Liver (tissue), 9 donors: ENCODE measurements around the gene FSTL1. TPM values are rescaled to one million over a fixed set of nuclear protein-coding genes. Genes with fewer than 3 reads are reported as not detected.

Source experiments
- DNase-seq: peaks from one replicate; pipeline ENCODE4 v3.0.0-alpha.2; 2017; ENCODE audit warnings: low spot score
- H3K27ac ChIP-seq, 2 donors: one replicate each; pipeline ENCODE4 v1.7.0; 2013; ENCODE audit warnings: inconsistent platforms in 2 of 2, low read length in 2 of 2, control low read depth in 1 of 2, low read depth in 1 of 2, mild to moderate bottlenecking in 1 of 2
- H3K27me3 ChIP-seq, 4 donors: one replicate each; pipeline versions ENCODE4 v1.6.1 to v1.7.0; 2013; ENCODE audit warnings: low read length in 3 of 4, inconsistent platforms in 1 of 4, mild to moderate bottlenecking in 1 of 4, moderate library complexity in 1 of 4; ENCODE audit not compliant: control insufficient read depth in 4 of 4, insufficient read depth in 4 of 4
- H3K36me3 ChIP-seq, 4 donors: one replicate each; pipeline versions ENCODE4 v1.6.1 to v1.7.0; 2013; ENCODE audit warnings: low read length in 3 of 4, mild to moderate bottlenecking in 3 of 4, low read depth in 1 of 4, moderate library complexity in 1 of 4; ENCODE audit not compliant: control insufficient read depth in 4 of 4, insufficient read depth in 3 of 4
- H3K4me1 ChIP-seq, 4 donors: one replicate each; pipeline versions ENCODE4 v1.6.1 to v1.7.0; 2013; ENCODE audit warnings: low read length in 3 of 4, mild to moderate bottlenecking in 3 of 4, moderate library complexity in 1 of 4; ENCODE audit not compliant: control insufficient read depth in 4 of 4, insufficient read depth in 4 of 4
- H3K4me3 ChIP-seq, 3 donors: one replicate each; pipeline versions ENCODE4 v1.6.1 to v1.7.0; 2013; ENCODE audit warnings: low read length in 3 of 3, control low read depth in 1 of 3, low read depth in 1 of 3, mild to moderate bottlenecking in 1 of 3
- H3K9ac ChIP-seq, 2 donors: one replicate each; pipeline ENCODE4 v1.7.0; 2013; ENCODE audit warnings: low read length in 2 of 2, mild to moderate bottlenecking in 2 of 2, moderate library complexity in 2 of 2, control low read depth in 1 of 2, low read depth in 1 of 2
- H3K9me3 ChIP-seq, 4 donors: one replicate each; pipeline versions ENCODE4 v1.6.1 to v1.7.0; 2013; ENCODE audit warnings: low read length in 3 of 4; ENCODE audit not compliant: control insufficient read depth in 4 of 4
- EGR1 ChIP-seq, 2 donors: IDR thresholded peaks; 2 replicates each; pipeline ENCODE4 v1.6.1; 2016 to 2018; ENCODE audit warnings: antibody characterized with exemption in 2 of 2, low read depth in 2 of 2
- FOXA2 ChIP-seq: IDR thresholded peaks from 2 replicates; pipeline ENCODE4 v1.6.1; 2016; ENCODE audit warnings: antibody characterized with exemption
- GABPA ChIP-seq, 2 donors: IDR thresholded peaks in 1 of 2; conservative IDR thresholded peaks in 1 of 2; 2 replicates each; pipeline ENCODE4 v1.6.1; 2016; ENCODE audit warnings: antibody characterized with exemption in 2 of 2, mild to moderate bottlenecking in 1 of 2, moderate library complexity in 1 of 2
- HNF4A ChIP-seq, 2 donors: conservative IDR thresholded peaks; 2 replicates each; pipeline ENCODE4 v1.6.1; 2016; ENCODE audit warnings: antibody characterized with exemption in 2 of 2, mild to moderate bottlenecking in 2 of 2
- HNF4G ChIP-seq: IDR thresholded peaks from 2 replicates; pipeline ENCODE4 v1.6.1; 2016; ENCODE audit warnings: antibody characterized with exemption
- JUND ChIP-seq, 2 donors: IDR thresholded peaks; 2 replicates each; pipeline ENCODE4 v1.6.1; 2016; ENCODE audit warnings: antibody characterized with exemption in 2 of 2
- NR2F2 ChIP-seq: IDR thresholded peaks from 2 replicates; pipeline ENCODE4 v1.6.1; 2016; ENCODE audit warnings: antibody characterized with exemption
- RAD21 ChIP-seq, 2 donors: IDR thresholded peaks; 2 replicates each; pipeline ENCODE4 v1.6.1; 2016; ENCODE audit warnings: antibody characterized with exemption in 2 of 2, mild to moderate bottlenecking in 2 of 2
- REST ChIP-seq: IDR thresholded peaks from 2 replicates; pipeline ENCODE4 v1.6.1; 2016; ENCODE audit warnings: antibody characterized with exemption, mild to moderate bottlenecking
- RXRA ChIP-seq, 2 donors: IDR thresholded peaks; 2 replicates each; pipeline ENCODE4 v1.6.1; 2017 to 2018; ENCODE audit warnings: antibody characterized with exemption in 2 of 2, mild to moderate bottlenecking in 1 of 2
- SP1 ChIP-seq: IDR thresholded peaks from 2 replicates; pipeline ENCODE4 v1.6.1; 2018; ENCODE audit warnings: antibody characterized with exemption, mild to moderate bottlenecking
- TAF1 ChIP-seq: conservative IDR thresholded peaks from 2 replicates; pipeline ENCODE4 v1.6.1; 2016; ENCODE audit warnings: antibody characterized with exemption, mild to moderate bottlenecking
- YY1 ChIP-seq: IDR thresholded peaks from 2 replicates; pipeline ENCODE4 v1.6.1; 2016; ENCODE audit warnings: antibody characterized with exemption, mild to moderate bottlenecking
- ZBTB33 ChIP-seq: IDR thresholded peaks from 2 replicates; pipeline ENCODE4 v1.6.1; 2016; ENCODE audit warnings: antibody characterized with exemption
- WGBS: extraction: QIAGEN DNeasy Blood & Tissue Kit; methylation state at CpG from one replicate; pipeline ENCODE4 v1.1.7; 2013; 5-methylcytosine and 5-hydroxymethylcytosine counted together
- polyA plus RNA-seq, 2 donors: library from polyadenylated mRNA; stranded (reverse) in 1 of 2; unstranded in 1 of 2; fragments of 200-250 nt in 1 of 2; fragments of >200 nt in 1 of 2; fragmentation: Nextera tagmentation in 1 of 2; extraction: Ambion mirVana in 1 of 2; gene quantifications; one replicate each; pipeline versions ENCODE4 v1.2.1 to v1.2.3, GENCODE V29; 2013 to 2015
- total RNA-seq, 2 donors: library from RNA; depleted of rRNA; stranded (reverse); fragments of >200 nt; gene quantifications; one replicate each; pipeline ENCODE4 v1.2.3, GENCODE V29; 2014
- TF ChIP-seq, protein P1 (sequence below): IDR thresholded peaks from 2 replicates; pipeline ENCODE4 v1.6.1; 2016; ENCODE audit warnings: antibody characterized with exemption
- TF ChIP-seq, protein P2 (sequence below): IDR thresholded peaks from 2 replicates; pipeline ENCODE4 v1.6.1; 2016; ENCODE audit warnings: antibody characterized with exemption
- TF ChIP-seq, protein P3 (sequence below): fragments of 150-350 bp; IDR thresholded peaks from 2 replicates; pipeline ENCODE4 v1.5.1; 2017; ENCODE audit warnings: improper control_type of control experiment, low read depth, low read length; ENCODE audit not compliant: missing input control
- donor health status: healthy.
- donor health status: healthy.
- donor health status: healthy.
- donor health status: healthy.
- donor health status: healthy.

FSTL1 gene
- total and polyA plus RNA-seq, 4 donors, result 9.6 to 67.5 (median 24.6) TPM

- no peaks in the 10 kb centered on the region for H3K4me1 ChIP-seq
- no peak for DNase-seq
- no peak overlapping the region for H3K9ac ChIP-seq
- H3K27me3 ChIP-seq, result no peaks in the 10 kb centered on the region
- no peak for TF ChIP-seq NR2F2
- TF ChIP-seq YY1, result no peak
- no peak for TF ChIP-seq GABPA (IDR thresholded peaks at IDR 0.05 in 1 of 2, conservative IDR thresholded peaks at IDR 0.05 in 1 of 2)
- no peak for TF ChIP-seq EGR1 (IDR thresholded peaks at IDR 0.05; ENCODE audit: low read depth in 2 of 2)
- no peak for TF ChIP-seq HNF4G
- TF ChIP-seq HNF4A (conservative IDR thresholded peaks at IDR 0.05), result no peak
- no peak overlapping the region for H3K27ac ChIP-seq
- WGBS, result 89% methylated on average over 2 of the region's 2 CpGs
- H3K9me3 ChIP-seq, result no peaks in the 10 kb centered on the region
- H3K4me3 ChIP-seq, result no peak overlapping the region
- peaks cover 0 to 9% (median 3%) of the 10 kb centered on the region in 4 donors for H3K36me3 ChIP-seq
Measured at GRCh38 chr3:120394347-120394746, 56.4 kb downstream of the FSTL1 start.

DNA sequence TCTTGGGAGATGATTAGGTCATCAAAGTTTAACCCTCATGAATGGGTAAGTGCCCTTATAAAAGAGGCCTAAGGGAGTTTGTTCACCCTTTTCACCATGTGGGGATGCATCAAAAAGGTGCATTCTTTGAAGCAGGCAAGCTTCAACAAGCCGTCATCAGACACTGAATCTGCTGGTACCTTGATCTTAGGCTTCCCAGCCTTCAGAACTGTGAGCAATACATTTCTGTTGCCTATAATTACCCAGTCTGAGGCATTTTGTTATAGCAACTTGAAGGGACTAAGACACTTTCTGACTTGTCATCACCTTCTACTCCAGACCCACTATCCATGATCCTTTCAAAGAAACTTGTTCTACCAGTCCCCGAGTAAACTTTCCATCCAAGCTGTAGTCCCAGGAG is 57.0 kb downstream of the FSTL1 start:
- TF ChIP-seq GABPA (IDR thresholded peaks at IDR 0.05 in 1 of 2, conservative IDR thresholded peaks at IDR 0.05 in 1 of 2) (no peak), TAF1 (no peak), HNF4G (no peak), YY1 (no peak), RXRA (IDR thresholded peaks at IDR 0.05) (no peak), REST (no peak), NR2F2 (no peak), HNF4A (conservative IDR thresholded peaks at IDR 0.05) (no peak), SP1 (no peak), JUND (IDR thresholded peaks at IDR 0.05) (no peak), RAD21 (IDR thresholded peaks at IDR 0.05) (no peak), ZBTB33 (no peak), FOXA2 (no peak), EGR1 (IDR thresholded peaks at IDR 0.05; ENCODE audit: low read depth in 2 of 2) (no peak)
- TF ChIP-seq, protein P1, sequence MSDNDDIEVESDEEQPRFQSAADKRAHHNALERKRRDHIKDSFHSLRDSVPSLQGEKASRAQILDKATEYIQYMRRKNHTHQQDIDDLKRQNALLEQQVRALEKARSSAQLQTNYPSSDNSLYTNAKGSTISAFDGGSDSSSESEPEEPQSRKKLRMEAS, result no peak
- TF ChIP-seq, protein P2, sequence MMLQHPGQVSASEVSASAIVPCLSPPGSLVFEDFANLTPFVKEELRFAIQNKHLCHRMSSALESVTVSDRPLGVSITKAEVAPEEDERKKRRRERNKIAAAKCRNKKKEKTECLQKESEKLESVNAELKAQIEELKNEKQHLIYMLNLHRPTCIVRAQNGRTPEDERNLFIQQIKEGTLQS, result no peak
- TF ChIP-seq, protein P3, sequence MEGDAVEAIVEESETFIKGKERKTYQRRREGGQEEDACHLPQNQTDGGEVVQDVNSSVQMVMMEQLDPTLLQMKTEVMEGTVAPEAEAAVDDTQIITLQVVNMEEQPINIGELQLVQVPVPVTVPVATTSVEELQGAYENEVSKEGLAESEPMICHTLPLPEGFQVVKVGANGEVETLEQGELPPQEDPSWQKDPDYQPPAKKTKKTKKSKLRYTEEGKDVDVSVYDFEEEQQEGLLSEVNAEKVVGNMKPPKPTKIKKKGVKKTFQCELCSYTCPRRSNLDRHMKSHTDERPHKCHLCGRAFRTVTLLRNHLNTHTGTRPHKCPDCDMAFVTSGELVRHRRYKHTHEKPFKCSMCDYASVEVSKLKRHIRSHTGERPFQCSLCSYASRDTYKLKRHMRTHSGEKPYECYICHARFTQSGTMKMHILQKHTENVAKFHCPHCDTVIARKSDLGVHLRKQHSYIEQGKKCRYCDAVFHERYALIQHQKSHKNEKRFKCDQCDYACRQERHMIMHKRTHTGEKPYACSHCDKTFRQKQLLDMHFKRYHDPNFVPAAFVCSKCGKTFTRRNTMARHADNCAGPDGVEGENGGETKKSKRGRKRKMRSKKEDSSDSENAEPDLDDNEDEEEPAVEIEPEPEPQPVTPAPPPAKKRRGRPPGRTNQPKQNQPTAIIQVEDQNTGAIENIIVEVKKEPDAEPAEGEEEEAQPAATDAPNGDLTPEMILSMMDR, result no peak

More for the DNA sequence above, 57.0 kb downstream of the FSTL1 start:
- Histone ChIP-seq H3K9ac (no peak overlapping the region), H3K27ac (no peak overlapping the region), H3K27me3 (no peaks in the 10 kb centered on the region), H3K4me3 (no peak overlapping the region), H3K36me3 (peaks cover 0 to 9% (median 3%) of the 10 kb centered on the region in 4 donors), H3K9me3 (no peaks in the 10 kb centered on the region), H3K4me1 (no peaks in the 10 kb centered on the region)
- no peak for DNase-seq
- WGBS, result 96% methylated on average over 2 of the region's 2 CpGs
